A549 (cell line): Measurements from ENCODE around the gene KCNA2.

Experiments
- CEBPB ChIP-seq, 2 experiments: fragments of >200 bp in 1 of 2; sonication (Bioruptor Twin) in 1 of 2; formaldehyde crosslinking in 1 of 2; IDR thresholded peaks; 2 replicates each; pipeline ENCODE4 v1.6.1; 2012 to 2016
- HDAC2 ChIP-seq: fragments of 200-600 bp; sonication (generic); IDR thresholded peaks from 2 replicates; pipeline ENCODE4 v1.6.1; 2016
- JUN ChIP-seq, 2 experiments: fragments of >200 bp; sonication (Bioruptor Twin); formaldehyde crosslinking; IDR thresholded peaks; 2 replicates in 1 of 2; 3 replicates in 1 of 2; pipeline ENCODE4 v1.6.1; 2016 to 2017
- POLR2A ChIP-seq: IDR thresholded peaks from 2 replicates; pipeline ENCODE4 v1.6.1; 2012; ENCODE audit warnings: mild to moderate bottlenecking, low read length
- SREBF2 ChIP-seq: fragments of 450-650 bp; IDR thresholded peaks from 2 replicates; pipeline ENCODE4 v1.6.1; 2014; ENCODE audit warnings: mild to moderate bottlenecking, moderate library complexity
- TP53 ChIP-seq: fragments of 250-450 bp; sonication (Bioruptor Pico); IDR thresholded peaks from 2 replicates; pipeline ENCODE4 v1.5.0; 2021; ENCODE audit warnings: mild to moderate bottlenecking, moderate library complexity
- ZSCAN20 ChIP-seq: fragments of 250-450 bp; sonication (Bioruptor Pico); IDR thresholded peaks from 2 replicates; pipeline ENCODE4 v1.8.0; 2022; ENCODE audit warnings: mild to moderate bottlenecking, moderate library complexity
- TF ChIP-seq, protein P1 (sequence below): fragments of >200 bp; sonication (Bioruptor Twin); formaldehyde crosslinking; IDR thresholded peaks from 3 replicates; pipeline ENCODE4 v1.5.1; 2016
- TF ChIP-seq, protein P2 (sequence below): fragments of 450-650 bp; IDR thresholded peaks from 2 replicates; pipeline ENCODE4 v1.6.1; 2014; ENCODE audit warnings: antibody characterized with exemption
- TF ChIP-seq, protein P3 (sequence below): fragments of 200-600 bp; sonication (generic); IDR thresholded peaks from 2 replicates; pipeline ENCODE4 v1.6.1; 2016; ENCODE audit warnings: antibody characterized with exemption, mild to moderate bottlenecking, moderate library complexity

DNA sequence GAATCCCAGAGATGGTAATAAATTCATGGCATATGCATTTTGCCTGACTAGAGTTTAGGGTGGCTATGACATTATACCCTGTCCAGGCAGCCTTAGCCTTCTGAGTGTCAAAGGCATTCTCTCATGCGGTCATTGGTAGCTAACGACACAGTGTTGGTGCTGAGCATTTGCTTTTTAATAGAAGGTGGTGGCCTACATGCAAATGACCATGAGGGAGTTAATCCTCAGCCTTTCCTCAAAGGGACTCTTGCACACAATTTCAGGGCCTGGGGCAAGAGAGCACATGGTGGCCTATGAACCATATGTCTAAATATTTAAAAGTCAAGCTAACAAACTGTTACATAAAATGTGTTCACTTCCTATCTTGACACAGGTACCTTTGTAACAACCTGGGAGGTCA, 56.3 kb downstream of the KCNA2 start:
- TF ChIP-seq JUN (IDR thresholded peaks at IDR 0.05) (no peak), CEBPB (IDR thresholded peaks at IDR 0.05) (no peak), SREBF2 (no peak), ZSCAN20 (CRISPR knock-in tag) (no peak), POLR2A (no peak), TP53 (CRISPR knock-in tag) (no peak), HDAC2 (no peak)
- TF ChIP-seq, protein P1, sequence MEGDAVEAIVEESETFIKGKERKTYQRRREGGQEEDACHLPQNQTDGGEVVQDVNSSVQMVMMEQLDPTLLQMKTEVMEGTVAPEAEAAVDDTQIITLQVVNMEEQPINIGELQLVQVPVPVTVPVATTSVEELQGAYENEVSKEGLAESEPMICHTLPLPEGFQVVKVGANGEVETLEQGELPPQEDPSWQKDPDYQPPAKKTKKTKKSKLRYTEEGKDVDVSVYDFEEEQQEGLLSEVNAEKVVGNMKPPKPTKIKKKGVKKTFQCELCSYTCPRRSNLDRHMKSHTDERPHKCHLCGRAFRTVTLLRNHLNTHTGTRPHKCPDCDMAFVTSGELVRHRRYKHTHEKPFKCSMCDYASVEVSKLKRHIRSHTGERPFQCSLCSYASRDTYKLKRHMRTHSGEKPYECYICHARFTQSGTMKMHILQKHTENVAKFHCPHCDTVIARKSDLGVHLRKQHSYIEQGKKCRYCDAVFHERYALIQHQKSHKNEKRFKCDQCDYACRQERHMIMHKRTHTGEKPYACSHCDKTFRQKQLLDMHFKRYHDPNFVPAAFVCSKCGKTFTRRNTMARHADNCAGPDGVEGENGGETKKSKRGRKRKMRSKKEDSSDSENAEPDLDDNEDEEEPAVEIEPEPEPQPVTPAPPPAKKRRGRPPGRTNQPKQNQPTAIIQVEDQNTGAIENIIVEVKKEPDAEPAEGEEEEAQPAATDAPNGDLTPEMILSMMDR = no peak
- TF ChIP-seq, protein P2, sequence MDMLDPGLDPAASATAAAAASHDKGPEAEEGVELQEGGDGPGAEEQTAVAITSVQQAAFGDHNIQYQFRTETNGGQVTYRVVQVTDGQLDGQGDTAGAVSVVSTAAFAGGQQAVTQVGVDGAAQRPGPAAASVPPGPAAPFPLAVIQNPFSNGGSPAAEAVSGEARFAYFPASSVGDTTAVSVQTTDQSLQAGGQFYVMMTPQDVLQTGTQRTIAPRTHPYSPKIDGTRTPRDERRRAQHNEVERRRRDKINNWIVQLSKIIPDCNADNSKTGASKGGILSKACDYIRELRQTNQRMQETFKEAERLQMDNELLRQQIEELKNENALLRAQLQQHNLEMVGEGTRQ = no peak
- TF ChIP-seq, protein P3, sequence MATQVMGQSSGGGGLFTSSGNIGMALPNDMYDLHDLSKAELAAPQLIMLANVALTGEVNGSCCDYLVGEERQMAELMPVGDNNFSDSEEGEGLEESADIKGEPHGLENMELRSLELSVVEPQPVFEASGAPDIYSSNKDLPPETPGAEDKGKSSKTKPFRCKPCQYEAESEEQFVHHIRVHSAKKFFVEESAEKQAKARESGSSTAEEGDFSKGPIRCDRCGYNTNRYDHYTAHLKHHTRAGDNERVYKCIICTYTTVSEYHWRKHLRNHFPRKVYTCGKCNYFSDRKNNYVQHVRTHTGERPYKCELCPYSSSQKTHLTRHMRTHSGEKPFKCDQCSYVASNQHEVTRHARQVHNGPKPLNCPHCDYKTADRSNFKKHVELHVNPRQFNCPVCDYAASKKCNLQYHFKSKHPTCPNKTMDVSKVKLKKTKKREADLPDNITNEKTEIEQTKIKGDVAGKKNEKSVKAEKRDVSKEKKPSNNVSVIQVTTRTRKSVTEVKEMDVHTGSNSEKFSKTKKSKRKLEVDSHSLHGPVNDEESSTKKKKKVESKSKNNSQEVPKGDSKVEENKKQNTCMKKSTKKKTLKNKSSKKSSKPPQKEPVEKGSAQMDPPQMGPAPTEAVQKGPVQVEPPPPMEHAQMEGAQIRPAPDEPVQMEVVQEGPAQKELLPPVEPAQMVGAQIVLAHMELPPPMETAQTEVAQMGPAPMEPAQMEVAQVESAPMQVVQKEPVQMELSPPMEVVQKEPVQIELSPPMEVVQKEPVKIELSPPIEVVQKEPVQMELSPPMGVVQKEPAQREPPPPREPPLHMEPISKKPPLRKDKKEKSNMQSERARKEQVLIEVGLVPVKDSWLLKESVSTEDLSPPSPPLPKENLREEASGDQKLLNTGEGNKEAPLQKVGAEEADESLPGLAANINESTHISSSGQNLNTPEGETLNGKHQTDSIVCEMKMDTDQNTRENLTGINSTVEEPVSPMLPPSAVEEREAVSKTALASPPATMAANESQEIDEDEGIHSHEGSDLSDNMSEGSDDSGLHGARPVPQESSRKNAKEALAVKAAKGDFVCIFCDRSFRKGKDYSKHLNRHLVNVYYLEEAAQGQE = no peak
